Activated T-helper 17 cell treated with anti-CD3 and anti-CD28 coated beads, Interleukin-2, amount 50 U/mL, for 72 hours (primary cell): ENCODE results near the gene PITPNM1. TPM values are rescaled to one million over a fixed set of nuclear protein-coding genes. Genes with fewer than 3 reads are reported as not detected.
A peak's percentile ranks its signal among the peaks of the same experiment; 100 is the strongest.
"Not testable (repeated sequence)": the region's sequence is repeated elsewhere in the genome, so short reads cannot be mapped to it uniquely, and the experiment has no call there.

Experiments used
- ATAC-seq: fragments of 150-1000 bp; cut with Tn5 transposase; replicated peaks from 2 replicates; pipeline ENCODE4 v1.10.0; 2021; ENCODE audit warnings: mild to moderate bottlenecking, moderate library complexity
- H3K27ac Mint-ChIP-seq: one replicate; pipeline ENCODE4 v1.8.0; 2022; ENCODE audit warnings: mixed read lengths
- H3K27me3 Mint-ChIP-seq: one replicate; pipeline ENCODE4 v1.8.0; 2022; ENCODE audit warnings: mixed read lengths
- H3K36me3 Mint-ChIP-seq: one replicate; pipeline ENCODE4 v1.8.0; 2022; ENCODE audit warnings: low read depth, mild to moderate bottlenecking, mixed read lengths
- H3K4me1 Mint-ChIP-seq: one replicate; pipeline ENCODE4 v1.8.0; 2022; ENCODE audit warnings: mixed read lengths
- H3K4me3 Mint-ChIP-seq: one replicate; pipeline ENCODE4 v1.8.0; 2022; ENCODE audit warnings: mild to moderate bottlenecking, mixed read lengths
- H3K9me3 Mint-ChIP-seq: one replicate; pipeline ENCODE4 v1.8.0; 2022; ENCODE audit warnings: mixed read lengths
- total RNA-seq, 2 donors: library from RNA; stranded (reverse); gene quantifications; one replicate each; pipeline ENCODE4 v1.2.3, GENCODE V29; 2022

Gene PITPNM1
- total RNA-seq, 2 donors from 2014 or later: 97.9 to 111 TPM

GRCh38 chr11:67476692-67477091 is 28.5 kb downstream of the PITPNM1 start:
- not testable (repeated sequence) for H3K4me1 Mint-ChIP-seq, H3K27ac Mint-ChIP-seq, H3K9me3 Mint-ChIP-seq, H3K36me3 Mint-ChIP-seq, H3K4me3 Mint-ChIP-seq, H3K27me3 Mint-ChIP-seq, ATAC-seq

DNA sequence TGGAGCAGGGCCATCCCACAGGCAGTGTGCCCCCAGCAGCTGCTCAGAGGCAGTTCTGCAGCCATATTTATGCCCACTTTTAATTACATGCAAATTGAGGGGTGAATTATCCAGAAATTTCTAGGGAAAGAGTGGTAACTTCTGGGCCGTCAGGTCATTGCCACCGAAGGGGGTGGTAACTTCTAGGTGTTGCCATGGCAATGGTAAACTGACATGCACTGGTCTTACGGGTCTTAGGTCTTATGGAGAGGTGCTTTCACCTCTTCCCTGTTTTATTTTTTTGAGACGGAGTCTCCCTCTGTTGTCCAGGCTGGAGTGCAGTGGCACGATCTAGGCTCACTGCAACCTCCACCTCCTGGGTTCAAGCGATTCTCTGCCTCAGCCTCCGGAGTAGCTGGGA is 32.3 kb downstream of the PITPNM1 start:
- no peak overlapping the region for H3K4me3 Mint-ChIP-seq
- no peaks in the 10 kb centered on the region for H3K27me3 Mint-ChIP-seq
- no peak for ATAC-seq
- H3K9me3 Mint-ChIP-seq: no peaks in the 10 kb centered on the region
- H3K27ac Mint-ChIP-seq: no peak overlapping the region
- no peaks in the 10 kb centered on the region for H3K36me3 Mint-ChIP-seq
- peaks cover 4% of the 10 kb centered on the region for H3K4me1 Mint-ChIP-seq

DNA sequence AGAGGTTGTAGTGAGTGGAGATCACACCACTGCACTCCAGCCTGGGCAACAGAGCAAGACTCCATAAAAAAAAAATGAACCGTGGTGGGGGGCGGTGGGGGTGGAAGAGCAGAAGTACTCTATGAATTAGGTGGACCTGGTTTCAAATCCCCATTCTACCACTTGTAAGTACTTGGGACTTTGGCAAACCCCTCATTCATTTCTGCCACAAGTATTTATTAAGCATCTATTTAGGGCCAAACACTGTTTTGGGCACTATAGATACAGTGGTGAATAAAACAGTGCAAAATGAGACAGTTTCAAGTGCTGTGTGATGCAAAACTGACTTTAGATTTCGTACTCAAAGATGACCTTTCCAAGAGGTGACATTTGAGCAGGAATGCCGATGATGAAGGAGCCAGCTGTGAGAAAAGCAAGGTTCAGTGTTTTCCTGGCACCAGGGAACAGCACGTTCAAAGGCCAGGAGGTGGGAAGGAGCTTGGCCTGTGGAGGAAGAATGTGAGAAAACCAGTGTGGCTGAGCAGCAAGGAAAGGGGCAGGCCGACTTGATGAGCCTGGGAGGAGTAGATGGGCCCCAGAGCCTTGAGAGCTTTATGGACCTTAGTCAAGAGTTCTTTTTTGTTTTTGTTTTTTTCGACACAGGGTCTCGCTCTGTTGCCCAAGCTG is 34.7 kb downstream of the PITPNM1 start:
- Mint-ChIP-seq H3K4me1 (peaks cover 17% of the 10 kb centered on the region), H3K27ac (no peak overlapping the region), H3K27me3 (no peaks in the 10 kb centered on the region), H3K9me3 (no peaks in the 10 kb centered on the region), H3K36me3 (peaks cover 2% of the 10 kb centered on the region), H3K4me3 (peak overlapping the region; percentile 97)
- no peak for ATAC-seq

GRCh38 chr11:67469508-67469811 is 35.7 kb downstream of the PITPNM1 start:
- no peak for ATAC-seq
- H3K36me3 Mint-ChIP-seq: peaks cover 12% of the 10 kb centered on the region
- peaks cover 21% of the 10 kb centered on the region for H3K4me1 Mint-ChIP-seq
- H3K27me3 Mint-ChIP-seq: no peaks in the 10 kb centered on the region
- peak overlapping the region; percentile 97 for H3K4me3 Mint-ChIP-seq
- no peaks in the 10 kb centered on the region for H3K9me3 Mint-ChIP-seq
- no peak overlapping the region for H3K27ac Mint-ChIP-seq

- H3K4me3 Mint-ChIP-seq: peak within 1 kb of the TSS; percentile 97
- peaks cover 21% of the 10 kb centered on the region for H3K4me1 Mint-ChIP-seq
- no peaks in the 10 kb centered on the region for H3K27me3 Mint-ChIP-seq
- peak; percentile 83 for ATAC-seq
- peak within 1 kb of the TSS; percentile 93 for H3K27ac Mint-ChIP-seq
- peaks cover 16% of the 10 kb centered on the region for H3K36me3 Mint-ChIP-seq
- no peaks in the 10 kb centered on the region for H3K9me3 Mint-ChIP-seq
These were observed 36.2 kb downstream of the PITPNM1 start, which contains the start of gene TMEM134 for GRCh38 chr11:67468759-67469507. TMEM134 (minus strand) TSS chr11:67469251; CDS start chr11:67469192, 59 bp downstream.

- peak; percentile 13 for ATAC-seq
- peak overlapping the region; percentile 93 for H3K27ac Mint-ChIP-seq
- no peaks in the 10 kb centered on the region for H3K27me3 Mint-ChIP-seq
- H3K4me3 Mint-ChIP-seq: peak overlapping the region; percentile 97
- H3K4me1 Mint-ChIP-seq: peaks cover 21% of the 10 kb centered on the region
- peaks cover 16% of the 10 kb centered on the region for H3K36me3 Mint-ChIP-seq
- no peaks in the 10 kb centered on the region for H3K9me3 Mint-ChIP-seq
These were observed 36.8 kb downstream of the PITPNM1 start for GRCh38 chr11:67468456-67468758.

GRCh38 chr11:67468056-67468455 is 37.1 kb downstream of the PITPNM1 start:
- H3K36me3 Mint-ChIP-seq: peaks cover 16% of the 10 kb centered on the region
- H3K4me3 Mint-ChIP-seq: peak overlapping the region; percentile 97
- ATAC-seq: peak; percentile 21
- no peaks in the 10 kb centered on the region for H3K27me3 Mint-ChIP-seq
- H3K4me1 Mint-ChIP-seq: peaks cover 21% of the 10 kb centered on the region
- H3K9me3 Mint-ChIP-seq: no peaks in the 10 kb centered on the region
- peak overlapping the region; percentile 93 for H3K27ac Mint-ChIP-seq

GRCh38 chr11:67466962-67467771 is 38.0 kb downstream of the PITPNM1 start:
- peak overlapping the region; percentile 93 for H3K27ac Mint-ChIP-seq
- peaks cover 16% of the 10 kb centered on the region for H3K36me3 Mint-ChIP-seq
- H3K27me3 Mint-ChIP-seq: no peaks in the 10 kb centered on the region
- peak overlapping the region; percentile 97 for H3K4me3 Mint-ChIP-seq
- no peaks in the 10 kb centered on the region for H3K9me3 Mint-ChIP-seq
- peaks cover 21% of the 10 kb centered on the region for H3K4me1 Mint-ChIP-seq
- no peak for ATAC-seq

DNA sequence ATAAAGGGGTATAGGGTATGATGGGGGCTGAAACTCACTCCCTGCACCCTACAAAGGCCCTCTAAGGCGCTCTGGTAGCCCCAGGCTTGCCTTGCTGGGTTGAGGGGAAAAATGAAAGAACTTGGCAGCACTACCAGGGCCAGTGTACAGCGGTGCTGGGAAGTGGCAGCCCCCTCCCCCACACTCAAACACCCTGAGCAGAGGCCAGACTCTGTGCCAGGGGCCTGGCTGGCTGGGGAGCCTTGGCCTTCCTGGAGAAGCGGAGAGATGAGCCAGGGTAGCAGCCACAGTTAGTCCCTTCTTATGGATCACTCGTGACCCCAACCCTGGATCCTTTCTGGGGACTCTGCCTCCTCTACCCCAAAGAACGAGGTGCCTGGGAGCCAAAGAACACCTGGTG is 38.8 kb downstream of the PITPNM1 start:
- Mint-ChIP-seq H3K36me3 (peaks cover 16% of the 10 kb centered on the region), H3K27me3 (no peaks in the 10 kb centered on the region), H3K4me1 (peaks cover 21% of the 10 kb centered on the region), H3K4me3 (peak overlapping the region; percentile 97), H3K9me3 (no peaks in the 10 kb centered on the region), H3K27ac (no peak overlapping the region)
- no peak for ATAC-seq

DNA sequence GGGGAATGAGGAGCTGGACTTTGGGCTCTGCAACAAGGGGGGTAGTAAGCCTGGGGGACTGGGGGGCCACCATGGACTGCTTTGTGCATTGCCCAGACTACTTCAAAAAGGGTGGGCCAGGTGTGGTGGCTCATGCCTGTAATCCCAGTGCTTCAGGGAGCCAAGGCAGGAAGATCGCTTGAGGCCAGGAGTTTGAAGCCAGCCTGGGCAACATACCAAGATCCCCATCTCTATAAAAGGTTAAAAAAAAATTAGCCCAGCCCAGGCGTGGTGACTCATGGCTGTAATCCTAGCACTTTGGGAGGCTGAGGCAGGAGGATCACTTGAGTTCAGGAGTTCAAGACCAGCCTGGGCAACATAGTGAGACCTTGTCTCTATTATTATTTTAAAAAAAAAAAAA is 39.6 kb downstream of the PITPNM1 start:
- peaks cover 21% of the 10 kb centered on the region for H3K4me1 Mint-ChIP-seq
- peak overlapping the region; percentile 78 for H3K4me3 Mint-ChIP-seq
- ATAC-seq, H3K27me3 Mint-ChIP-seq, H3K9me3 Mint-ChIP-seq: not testable (repeated sequence)
- H3K27ac Mint-ChIP-seq: peak overlapping the region; percentile 81
- peaks cover 16% of the 10 kb centered on the region for H3K36me3 Mint-ChIP-seq

- ATAC-seq: no peak
- H3K4me3 Mint-ChIP-seq: peak overlapping the region; percentile 78
- H3K9me3 Mint-ChIP-seq: no peaks in the 10 kb centered on the region
- peak overlapping the region; percentile 81 for H3K27ac Mint-ChIP-seq
- no peaks in the 10 kb centered on the region for H3K27me3 Mint-ChIP-seq
- peaks cover 16% of the 10 kb centered on the region for H3K36me3 Mint-ChIP-seq
- H3K4me1 Mint-ChIP-seq: peaks cover 21% of the 10 kb centered on the region
These were observed 40.0 kb downstream of the PITPNM1 start for GRCh38 chr11:67465189-67465510.

DNA sequence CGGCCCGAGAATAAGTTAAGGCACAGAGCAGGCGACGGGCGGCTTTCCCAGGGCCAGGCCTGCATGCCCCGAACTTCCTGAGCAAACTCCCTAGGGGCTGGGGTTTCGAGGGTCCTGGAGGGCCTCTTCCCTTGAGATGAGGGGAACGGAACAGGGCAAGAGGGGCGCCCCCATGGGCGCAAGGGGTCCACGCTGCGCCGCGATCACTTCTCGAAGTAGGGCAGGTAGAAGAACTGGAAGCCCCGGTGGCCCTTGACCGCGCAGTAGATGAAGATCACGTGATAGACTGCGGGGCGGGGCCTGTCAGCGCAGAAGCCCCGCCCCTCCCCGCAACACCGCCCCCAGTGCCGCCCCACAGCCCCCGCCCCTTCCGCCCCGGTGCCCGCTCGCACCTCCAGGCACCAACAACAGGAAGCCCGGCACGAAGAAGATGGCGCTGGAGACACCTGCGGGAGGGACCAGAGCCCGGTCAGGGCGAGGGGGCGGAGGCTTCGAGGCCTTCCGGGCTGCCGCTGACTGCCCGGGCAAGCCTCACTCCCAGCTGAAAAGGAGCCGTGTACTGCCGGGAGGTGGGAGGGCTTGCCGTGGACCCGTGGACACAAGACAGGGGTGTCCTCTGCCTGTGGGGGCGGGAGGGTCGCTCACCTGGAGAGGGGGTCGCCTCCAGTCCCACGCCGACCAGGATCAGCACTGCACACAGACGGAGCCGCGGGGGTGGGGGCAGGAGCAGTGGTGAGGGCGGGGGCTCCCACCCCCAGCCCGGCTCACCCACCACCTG is 40.6 kb downstream of the PITPNM1 start:
- Mint-ChIP-seq H3K36me3 (peaks cover 16% of the 10 kb centered on the region), H3K27me3 (no peaks in the 10 kb centered on the region), H3K4me1 (peaks cover 21% of the 10 kb centered on the region), H3K27ac (peak overlapping the region; percentile 81), H3K4me3 (peak overlapping the region; percentile 78), H3K9me3 (no peaks in the 10 kb centered on the region)
- ATAC-seq: peak; percentile 81

GRCh38 chr11:67463680-67464410 is 41.3 kb downstream of the PITPNM1 start:
- ATAC-seq: no peak
- Mint-ChIP-seq H3K27me3 (no peaks in the 10 kb centered on the region), H3K9me3 (no peaks in the 10 kb centered on the region), H3K27ac (peak overlapping the region; percentile 81), H3K36me3 (peaks cover 16% of the 10 kb centered on the region), H3K4me1 (peaks cover 21% of the 10 kb centered on the region), H3K4me3 (peak overlapping the region; percentile 78)

DNA sequence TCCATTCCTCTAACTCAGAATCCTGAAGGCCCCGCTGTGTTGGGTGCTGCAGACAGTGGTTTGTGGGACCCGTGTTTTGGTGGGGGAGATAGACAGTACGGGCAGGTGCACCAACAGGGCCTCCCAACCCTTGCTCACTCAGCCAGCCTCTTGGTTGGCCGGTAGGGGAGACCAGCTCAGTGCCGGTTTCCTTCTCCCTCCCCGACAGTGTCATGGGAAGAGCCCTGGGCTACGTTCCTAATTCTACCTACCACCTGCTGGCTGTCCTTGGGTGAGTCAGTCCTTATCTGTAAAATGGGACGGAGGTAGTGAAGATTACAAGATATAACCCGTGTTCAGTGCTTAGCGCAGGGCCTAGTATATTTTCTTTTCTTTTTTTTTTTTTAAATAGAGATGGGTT is 42.0 kb downstream of the PITPNM1 start:
- H3K4me3 Mint-ChIP-seq: no peak overlapping the region
- H3K27me3 Mint-ChIP-seq: no peaks in the 10 kb centered on the region
- H3K36me3 Mint-ChIP-seq: peaks cover 16% of the 10 kb centered on the region
- peaks cover 18% of the 10 kb centered on the region for H3K4me1 Mint-ChIP-seq
- no peaks in the 10 kb centered on the region for H3K9me3 Mint-ChIP-seq
- no peak overlapping the region for H3K27ac Mint-ChIP-seq
- ATAC-seq: no peak
